Neural cell (in vitro differentiated cells): ENCODE measurements around the gene HPS1. TPM values are rescaled to one million over a fixed set of nuclear protein-coding genes. Genes with fewer than 3 reads are reported as not detected.

Experiments used
- H2AFZ ChIP-seq: fragments of 200-600, 300-800 bp; sonication (generic), shearing (Covaris generic); 2 replicates; pipeline ENCODE4 v1.6.0; 2014; ENCODE audit warnings: low read depth, mild to moderate bottlenecking, antibody characterized with exemption, low read length, moderate library complexity
- H3F3A ChIP-seq: fragments of 200-600 bp; shearing (Covaris generic); 2 replicates; pipeline ENCODE4 v1.6.1; 2016; ENCODE audit warnings: mild to moderate bottlenecking, moderate library complexity, mixed read lengths, antibody characterized with exemption, low read length; ENCODE audit not compliant: insufficient read depth, poor library complexity, severe bottlenecking
- H3K27ac ChIP-seq: fragments of 200-600, 300-800 bp; sonication (generic), shearing (Covaris generic); 2 replicates; pipeline ENCODE4 v1.5.1; 2014; ENCODE audit warnings: mild to moderate bottlenecking, low read length, moderate library complexity
- H3K27me3 ChIP-seq: fragments of 300-800, 200-600 bp; sonication (generic), shearing (Covaris generic); 2 replicates; pipeline ENCODE4 v1.6.0; 2014; ENCODE audit warnings: mild to moderate bottlenecking, low read depth, low read length, moderate library complexity; ENCODE audit not compliant: insufficient read depth
- H3K36me3 ChIP-seq: fragments of 300-800, 200-600 bp; sonication (generic), shearing (Covaris generic); 2 replicates; pipeline ENCODE4 v1.5.1; 2014; ENCODE audit warnings: mild to moderate bottlenecking, antibody characterized with exemption, low read length, moderate library complexity; ENCODE audit not compliant: insufficient read depth
- H3K4me2 ChIP-seq: fragments of 300-800, 200-600 bp; sonication (generic), shearing (Covaris generic); 2 replicates; pipeline ENCODE4 v1.6.0; 2014; ENCODE audit warnings: mild to moderate bottlenecking, low read length
- H3K4me3 ChIP-seq: fragments of 300-800, 200-600 bp; sonication (generic), shearing (Covaris generic); 2 replicates; pipeline ENCODE4 v1.5.1; 2014; ENCODE audit warnings: mild to moderate bottlenecking, low read length, moderate library complexity
- H3K79me2 ChIP-seq: fragments of 200-600 bp; shearing (Covaris generic); replicated peaks from 2 replicates; pipeline ENCODE4 v1.6.0; 2014; ENCODE audit warnings: mild to moderate bottlenecking, low read length, moderate library complexity; ENCODE audit not compliant: insufficient read depth
- H3K9ac ChIP-seq: fragments of 300-800, 200-600 bp; sonication (generic), shearing (Covaris generic); 2 replicates; pipeline ENCODE4 v1.6.1; 2016; ENCODE audit warnings: mild to moderate bottlenecking, low read length, mixed read lengths
- H3K9me2 ChIP-seq: fragments of 200-600 bp; shearing (Covaris generic); 2 replicates; pipeline ENCODE4 v1.6.1; 2016; ENCODE audit warnings: mild to moderate bottlenecking, low read length, mixed read lengths; ENCODE audit not compliant: insufficient read depth
- H3K9me3 ChIP-seq: fragments of 200-600, 300-800 bp; sonication (generic), shearing (Covaris generic); 2 replicates; pipeline ENCODE4 v1.6.1; 2016; ENCODE audit warnings: mild to moderate bottlenecking, mixed run types, low read length, moderate library complexity, mixed read lengths
- H4K20me1 ChIP-seq: fragments of 200-600 bp; shearing (Covaris generic); 2 replicates; pipeline ENCODE4 v1.6.1; 2016; ENCODE audit warnings: mild to moderate bottlenecking, mixed run types; ENCODE audit not compliant: insufficient read depth
- CTCF ChIP-seq: fragments of 450-650 bp; IDR thresholded peaks from 2 replicates; pipeline ENCODE4 v1.5.1; 2014; ENCODE audit warnings: antibody characterized with exemption, mild to moderate bottlenecking, moderate library complexity; ENCODE audit not compliant: poor library complexity, severe bottlenecking
- EP300 ChIP-seq: fragments of 450-650 bp; conservative IDR thresholded peaks from 2 replicates; pipeline ENCODE4 v1.6.1; 2014; ENCODE audit warnings: antibody characterized with exemption, mild to moderate bottlenecking, moderate library complexity; ENCODE audit not compliant: poor library complexity, severe bottlenecking
- EZH2 ChIP-seq: fragments of 200-600, 300-800 bp; shearing (Covaris generic), sonication (generic); IDR thresholded peaks from 2 replicates; pipeline ENCODE4 v1.6.1; 2014; ENCODE audit warnings: antibody characterized with exemption, low read length, borderline replicate concordance, mild to moderate bottlenecking; ENCODE audit not compliant: insufficient read depth, poor library complexity, severe bottlenecking
- MXI1 ChIP-seq: fragments of 450-650 bp; conservative IDR thresholded peaks from 2 replicates; pipeline ENCODE4 v1.6.1; 2014; ENCODE audit warnings: antibody characterized with exemption, mild to moderate bottlenecking; ENCODE audit not compliant: poor library complexity, severe bottlenecking
- POLR2AphosphoS5 ChIP-seq: IDR thresholded peaks from 2 replicates; pipeline ENCODE4 v1.6.1; 2012
- REST ChIP-seq: IDR thresholded peaks from 2 replicates; pipeline ENCODE4 v1.6.1; 2012; ENCODE audit warnings: borderline replicate concordance
- SMC3 ChIP-seq: fragments of 450-650 bp; conservative IDR thresholded peaks from 2 replicates; pipeline ENCODE4 v1.6.1; 2014; ENCODE audit warnings: antibody characterized with exemption, mild to moderate bottlenecking, moderate library complexity; ENCODE audit not compliant: poor library complexity
- TAF1 ChIP-seq: IDR thresholded peaks from 2 replicates; pipeline ENCODE4 v1.6.1; 2012; ENCODE audit warnings: low read depth
- polyA plus RNA-seq: library from polyadenylated mRNA; depleted of rRNA; stranded (reverse); fragments of >200 nt; gene quantifications from 2 replicates; pipeline ENCODE4 v1.2.3, GENCODE V29; 2014

The HPS1 gene
- polyA plus RNA-seq, 1 donor from 2014 or later = 1.4 TPM

- Histone ChIP-seq H3K79me2 (no peaks in the 10 kb centered on the region), H3K4me3 (no peak overlapping the region), H4K20me1 (no peaks in the 10 kb centered on the region), H3K36me3 (no peaks in the 10 kb centered on the region), H3K9me3 (no peaks in the 10 kb centered on the region), H3F3A (no peaks in the 10 kb centered on the region), H3K27ac (no peak overlapping the region), H3K9ac (no peak overlapping the region), H3K9me2 (no peaks in the 10 kb centered on the region), H2AFZ (no peak overlapping the region), H3K4me2 (no peak overlapping the region), H3K27me3 (no peaks in the 10 kb centered on the region)
- no peak for TF ChIP-seq SMC3
- no peak for TF ChIP-seq EZH2
- no peak for TF ChIP-seq MXI1
- TF ChIP-seq CTCF = no peak
- no peak for TF ChIP-seq POLR2AphosphoS5
- no peak for TF ChIP-seq TAF1
- TF ChIP-seq EP300 = no peak
- TF ChIP-seq REST = no peak
Observed at GRCh38 chr10:98407017-98407743, 39.6 kb downstream of the HPS1 start.

- H3K4me3 ChIP-seq = no peak overlapping the region
- H3K9me2 ChIP-seq = no peaks in the 10 kb centered on the region
- no peaks in the 10 kb centered on the region for H4K20me1 ChIP-seq
- no peaks in the 10 kb centered on the region for H3K79me2 ChIP-seq
- H2AFZ ChIP-seq = no peak overlapping the region
- no peak overlapping the region for H3K27ac ChIP-seq
- no peak overlapping the region for H3K9ac ChIP-seq
- H3K4me2 ChIP-seq = no peak overlapping the region
- TF ChIP-seq TAF1 (no peak), EZH2 (no peak), MXI1 (no peak), CTCF (no peak)
- no peaks in the 10 kb centered on the region for H3K36me3 ChIP-seq
- no peaks in the 10 kb centered on the region for H3F3A ChIP-seq
- H3K27me3 ChIP-seq = no peaks in the 10 kb centered on the region
- no peaks in the 10 kb centered on the region for H3K9me3 ChIP-seq
Observed at GRCh38 chr10:98405422-98405821, 41.3 kb downstream of the HPS1 start.
